Stimulated activated CD4-positive, alpha-beta T cell treated with anti-CD3 and anti-CD28 coated beads, TNF-alpha, amount 100 ng/mL, for 24 hours (primary cell): ENCODE results near the gene CYP27A1.

Source experiments
- DNase-seq, 3 experiments: peaks; one replicate each; pipeline ENCODE4 v3.0.0-alpha.2; 2020; ENCODE audit warnings: low read depth in 3 of 3

The CYP27A1 gene

DNA sequence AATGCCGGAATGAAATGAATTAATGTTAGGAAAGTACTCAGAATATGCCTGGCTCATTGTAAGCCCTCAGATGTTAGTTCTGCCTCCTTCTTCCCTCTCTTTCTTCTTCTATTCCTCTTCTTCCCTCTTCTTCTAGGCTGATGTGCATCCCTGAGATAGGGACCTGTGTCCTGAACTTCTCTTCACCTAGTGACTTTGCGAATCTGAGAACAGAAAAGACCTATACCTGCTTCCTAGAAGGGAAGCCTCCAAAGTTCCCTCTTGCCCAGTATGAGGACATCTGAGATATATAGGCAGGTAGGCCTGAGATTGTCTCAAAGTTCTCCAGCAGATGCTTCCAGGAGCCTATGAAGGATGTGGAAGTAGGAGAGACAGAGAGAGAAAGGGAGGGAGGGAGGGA is 8.1 kb upstream of the CYP27A1 start:
- no peak for DNase-seq

DNA sequence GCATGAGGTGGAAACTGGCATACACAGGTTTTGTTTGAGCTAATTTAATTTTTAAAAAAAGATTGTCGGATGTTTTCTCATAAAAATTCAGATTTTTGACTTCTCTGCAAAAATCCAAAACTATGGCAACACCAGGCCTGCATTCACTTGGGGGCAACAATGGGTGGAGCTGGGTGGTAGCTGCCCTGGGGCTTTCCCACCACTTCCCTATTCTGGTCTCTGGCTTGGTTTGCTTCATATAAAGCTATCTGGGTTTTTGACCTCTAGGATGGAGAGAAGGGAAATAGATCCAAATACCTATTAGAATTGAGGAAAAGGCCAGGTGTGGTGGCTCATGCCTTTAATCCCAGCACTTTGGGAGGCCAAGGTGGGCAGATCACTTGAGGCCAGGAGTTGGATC is 5.5 kb upstream of the CYP27A1 start:
- no peak for DNase-seq

DNA sequence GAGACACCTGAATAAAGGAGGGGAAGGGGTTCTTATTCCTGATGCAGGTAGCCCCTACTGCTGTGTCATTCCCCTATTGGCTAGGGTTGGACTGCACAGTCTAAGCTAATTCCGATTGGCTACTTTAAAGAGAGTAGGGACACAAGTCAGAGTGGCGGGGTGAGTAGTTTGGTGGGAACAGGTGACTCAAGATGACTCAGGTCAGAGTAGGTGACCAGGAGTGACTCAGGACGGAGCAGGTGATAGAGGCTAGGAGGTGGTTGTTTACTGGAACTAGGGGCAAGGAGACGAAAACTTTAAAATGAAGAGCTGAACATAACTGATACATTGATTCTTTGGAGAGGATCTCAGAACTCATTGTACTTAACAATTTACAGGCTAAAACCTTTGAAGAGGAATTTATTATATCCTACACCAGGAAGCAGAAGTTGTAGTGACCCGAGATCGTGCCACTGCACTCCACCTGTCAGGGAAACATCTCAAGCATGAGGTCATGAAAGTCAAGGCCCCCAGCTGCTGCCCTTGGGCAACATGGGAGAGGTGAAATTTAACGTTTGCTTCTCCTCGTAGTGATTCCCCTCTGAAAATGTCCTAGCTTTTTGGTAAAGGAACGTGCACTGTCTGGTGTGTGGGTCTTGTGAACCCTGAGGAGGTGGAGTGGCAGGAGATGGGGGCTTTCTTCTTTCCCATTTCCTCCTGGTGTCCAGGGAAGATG is 4.5 kb upstream of the CYP27A1 start:
- no peak for DNase-seq

DNA sequence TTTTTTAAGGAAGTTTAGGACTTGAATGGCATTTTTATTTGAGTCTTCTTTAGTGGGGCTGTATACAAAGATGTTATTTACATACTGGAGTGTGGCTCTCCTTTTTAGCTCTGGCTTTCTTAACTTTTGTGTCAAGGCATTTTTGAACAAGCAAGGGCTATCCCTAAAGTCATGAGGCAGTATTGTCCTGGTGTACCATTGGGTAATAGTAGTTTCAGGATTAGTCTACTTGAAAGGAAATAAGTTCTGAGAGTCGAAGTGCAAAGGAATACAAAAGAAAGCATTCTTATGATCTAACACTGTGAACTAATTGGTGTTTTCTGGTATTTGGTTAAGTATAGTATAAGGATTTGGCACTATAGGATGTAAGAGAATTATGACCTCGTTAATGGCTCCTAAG is 1.9 kb upstream of the CYP27A1 start:
- DNase-seq: no peak

GRCh38 chr2:218780851-218781690 is 876 bp upstream of the CYP27A1 start:
- DNase-seq: no peak

DNA sequence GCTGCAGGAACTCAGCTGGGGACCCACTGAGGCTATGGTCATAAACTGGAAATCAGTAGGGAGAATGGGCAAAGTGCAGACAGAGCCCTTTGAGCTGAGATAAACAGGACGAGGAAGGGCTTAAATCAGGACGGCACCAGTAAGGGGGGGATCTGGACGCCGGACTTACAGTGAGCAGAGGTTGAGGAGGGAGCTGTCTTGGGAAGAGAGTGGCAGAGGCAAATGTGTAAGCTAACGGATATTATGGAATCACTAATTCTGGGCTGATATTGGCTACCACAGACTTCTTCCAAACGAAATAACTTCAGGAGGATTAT is 539 bp downstream of the CYP27A1 start:
- DNase-seq: no peak

GRCh38 chr2:218783688-218784087 is 1.7 kb downstream of the CYP27A1 start:
- no peak for DNase-seq

GRCh38 chr2:218785103-218785502 is 3.2 kb downstream of the CYP27A1 start:
- no peak for DNase-seq

GRCh38 chr2:218786133-218786532 is 4.2 kb downstream of the CYP27A1 start:
- DNase-seq: no peak

DNA sequence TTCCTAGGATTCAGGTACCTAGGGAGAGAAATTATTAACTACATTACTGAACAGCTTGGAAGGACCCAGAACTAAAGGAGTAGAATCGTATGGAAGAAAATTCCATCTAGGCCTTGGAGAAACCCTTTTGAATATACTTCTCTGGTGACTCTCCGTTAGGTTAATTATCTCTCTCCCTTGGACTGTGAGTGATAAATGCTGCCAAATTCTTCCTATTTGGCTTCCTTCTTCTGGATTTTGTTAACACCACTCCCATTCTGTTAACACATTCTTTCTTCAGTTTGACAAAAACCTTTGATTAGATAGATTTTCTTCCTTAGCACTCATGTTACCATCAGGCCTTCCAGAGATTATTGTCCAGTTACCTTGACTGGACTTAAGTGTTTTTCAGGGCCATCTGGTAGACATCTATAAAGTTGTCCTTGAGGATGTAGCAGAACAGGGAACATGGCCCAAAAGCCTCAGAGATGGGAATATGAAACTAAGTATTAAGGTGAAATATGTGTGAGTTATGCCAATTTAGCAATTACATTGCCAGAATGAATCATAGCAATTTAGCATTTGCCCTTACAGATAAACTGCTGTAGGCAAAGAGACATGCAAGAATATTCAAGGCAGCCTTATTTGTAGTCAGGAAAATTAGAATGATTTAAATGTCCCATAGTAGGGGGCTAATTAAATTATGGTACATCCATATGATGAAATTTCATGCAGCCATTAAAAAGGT is 6.7 kb downstream of the CYP27A1 start:
- DNase-seq: no peak

- no peak for DNase-seq
Observed at GRCh38 chr2:218792433-218792832, 10.5 kb downstream of the CYP27A1 start.

DNA sequence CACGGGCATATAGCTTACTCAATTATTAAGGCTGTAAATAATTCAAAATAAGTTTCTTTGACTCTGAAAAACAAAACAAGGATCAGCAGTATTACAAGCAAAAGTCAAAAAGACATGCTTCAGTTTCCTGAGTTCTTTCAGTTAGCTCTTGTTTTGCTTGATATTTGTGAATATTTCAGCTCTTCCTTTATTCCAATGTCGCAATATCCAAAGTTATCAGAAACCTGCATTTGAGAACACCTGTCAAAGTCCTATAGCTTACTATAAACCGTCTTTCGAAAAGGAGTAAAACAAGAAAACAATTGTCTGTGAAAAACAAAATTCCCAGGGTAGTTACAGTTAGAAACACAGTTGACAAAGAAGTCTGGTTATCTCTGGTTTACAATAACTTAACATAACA is 14.7 kb downstream of the CYP27A1 start:
- no peak for DNase-seq

- no peak for DNase-seq
Observed at GRCh38 chr2:218798767-218799504, 17.0 kb downstream of the CYP27A1 start.

DNA sequence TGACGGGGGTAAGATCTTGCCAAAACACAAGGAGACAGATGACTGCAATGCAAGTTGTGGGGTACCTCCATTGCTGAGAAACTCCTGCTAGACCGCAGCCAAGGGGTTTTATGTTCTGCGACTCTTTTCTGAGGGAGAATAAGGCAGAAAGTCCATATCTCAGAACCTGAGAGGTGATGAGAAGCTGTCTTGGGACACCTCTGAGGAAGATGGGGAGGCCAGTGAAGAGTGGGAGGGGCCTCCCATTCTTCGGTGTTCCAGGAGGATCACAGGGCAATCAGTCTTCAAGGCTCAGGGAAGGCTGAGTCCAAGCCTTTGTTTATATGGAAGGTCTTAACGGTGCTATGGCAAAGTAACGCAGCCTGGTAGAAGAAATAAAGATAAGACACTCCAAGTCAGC is 18.0 kb downstream of the CYP27A1 start:
- DNase-seq: no peak

GRCh38 chr2:218802386-218802994 is 20.5 kb downstream of the CYP27A1 start:
- no peak for DNase-seq

GRCh38 chr2:218804817-218805216 is 22.9 kb downstream of the CYP27A1 start:
- no peak for DNase-seq

DNA sequence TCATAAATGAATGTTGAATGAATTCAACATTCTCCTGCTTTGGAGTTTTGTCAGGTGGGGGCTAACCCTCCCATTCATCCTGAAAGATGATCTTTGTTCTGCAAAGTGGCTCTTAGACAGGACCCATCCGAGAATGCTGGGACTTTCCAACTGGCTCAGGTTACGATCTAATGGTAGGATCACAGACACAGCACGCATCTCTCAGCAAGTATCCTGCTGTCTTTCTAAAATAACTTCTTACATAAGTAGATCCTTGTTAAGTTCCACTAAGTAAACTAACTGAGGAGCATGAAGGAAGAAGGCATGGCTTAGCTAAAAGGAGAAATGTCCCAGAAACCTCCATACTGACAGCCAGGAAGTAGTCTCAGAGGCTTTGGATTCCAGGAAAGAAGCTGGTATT is 23.7 kb downstream of the CYP27A1 start:
- no peak for DNase-seq

DNA sequence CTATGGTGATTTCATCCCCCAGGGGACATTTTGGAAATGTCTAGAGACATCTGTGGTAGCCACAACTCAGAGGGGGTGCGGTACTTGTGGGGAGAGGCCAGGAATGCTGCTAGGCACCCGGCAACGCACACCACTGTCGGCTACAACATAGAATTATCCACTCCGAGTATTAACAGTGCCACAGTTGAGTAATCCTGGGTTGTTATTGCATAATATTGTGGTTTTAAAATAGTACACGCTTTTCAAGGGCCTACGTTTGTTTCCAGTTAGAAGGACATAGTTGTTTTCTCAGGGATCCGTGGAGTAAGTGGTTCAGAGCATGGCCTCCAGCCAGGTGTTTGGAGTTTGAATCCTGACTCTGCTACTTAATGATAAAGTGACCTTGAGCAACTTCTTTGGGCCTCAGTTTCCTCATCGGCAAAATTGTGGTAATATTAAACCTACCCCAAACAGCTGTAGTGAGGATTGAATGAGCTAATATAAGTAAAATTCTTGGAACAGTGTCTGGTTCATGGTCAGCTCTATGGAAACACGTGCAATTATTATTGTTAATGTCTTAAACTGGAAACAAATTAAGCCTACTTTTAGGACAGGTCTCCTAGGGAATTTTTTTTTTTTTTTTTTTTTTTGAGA is 24.5 kb downstream of the CYP27A1 start:
- DNase-seq: no peak

DNA sequence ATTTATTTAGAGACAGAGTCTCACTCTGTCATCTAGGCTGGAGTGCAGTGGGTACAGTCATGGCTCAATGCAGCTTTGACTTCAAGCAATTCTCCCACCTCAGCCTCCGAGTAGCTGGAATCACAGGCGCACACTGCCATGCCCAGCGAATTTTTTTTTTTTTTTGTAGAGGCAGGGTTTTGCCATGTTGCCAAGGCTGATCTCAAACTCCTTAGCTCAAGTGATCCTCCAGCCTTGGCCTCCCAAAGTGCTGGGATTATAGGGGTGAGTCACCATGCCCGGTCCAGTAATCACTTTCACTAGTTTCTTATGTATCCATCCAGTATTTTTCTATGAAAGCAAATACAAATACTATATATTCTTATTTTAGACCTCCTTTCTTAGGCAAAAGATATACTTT is 25.7 kb downstream of the CYP27A1 start:
- no peak for DNase-seq

DNA sequence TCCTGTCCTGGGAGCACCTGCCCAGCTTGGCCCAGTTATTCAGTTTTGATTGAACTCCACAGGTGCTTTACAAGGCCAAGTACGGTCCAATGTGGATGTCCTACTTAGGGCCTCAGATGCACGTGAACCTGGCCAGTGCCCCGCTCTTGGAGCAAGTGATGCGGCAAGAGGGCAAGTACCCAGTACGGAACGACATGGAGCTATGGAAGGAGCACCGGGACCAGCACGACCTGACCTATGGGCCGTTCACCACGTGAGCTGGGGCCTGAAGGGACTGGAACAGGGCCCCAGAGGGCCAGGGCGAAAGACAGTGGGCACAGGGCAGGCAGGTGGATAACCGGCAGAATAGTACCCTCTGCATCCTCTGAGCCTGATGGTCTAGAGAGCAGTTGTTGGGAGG is 27.6 kb downstream of the CYP27A1 start:
- no peak for DNase-seq

DNA sequence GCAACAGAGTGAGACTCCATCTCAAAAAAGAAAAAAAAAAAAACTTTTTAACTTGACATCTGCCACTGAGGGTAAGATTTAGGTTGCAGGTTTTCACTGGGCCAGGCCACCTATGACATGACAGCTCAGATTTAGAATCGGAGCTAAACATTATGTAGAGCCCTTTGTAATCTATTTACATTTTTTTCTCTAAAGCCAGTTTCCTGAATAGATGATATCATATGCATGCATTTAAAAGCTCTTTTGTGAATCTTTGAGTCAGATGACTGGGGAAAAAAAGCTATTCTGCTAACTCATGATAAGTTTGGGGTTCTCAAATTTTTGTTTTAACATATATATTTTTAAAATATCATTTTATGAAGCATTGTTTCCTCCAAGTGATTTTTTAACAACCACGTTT is 28.3 kb downstream of the CYP27A1 start:
- no peak for DNase-seq
